Hepatocyte (in vitro differentiated cells): ENCODE measurements around the gene SLC30A9. TPM values are rescaled to one million over a fixed set of nuclear protein-coding genes. Genes with fewer than 3 reads are reported as not detected.

ENCODE experiments used
- DNase-seq: peaks from one replicate; pipeline ENCODE4 v3.0.0-alpha.2; 2016; ENCODE audit warnings: low spot score
- H2AFZ ChIP-seq: fragments of 200-600 bp; sonication (generic); 2 replicates; pipeline ENCODE4 v1.6.0; 2016; ENCODE audit warnings: antibody characterized with exemption, mild to moderate bottlenecking
- H3K27ac ChIP-seq: fragments of 200-600 bp; sonication (generic); 2 replicates; pipeline ENCODE4 v1.5.1; 2016; ENCODE audit warnings: mild to moderate bottlenecking
- H3K27me3 ChIP-seq: fragments of 200-600 bp; sonication (generic); 2 replicates; pipeline ENCODE4 v1.6.1; 2016
- H3K36me3 ChIP-seq: fragments of 200-600 bp; sonication (generic); replicated peaks from 2 replicates; pipeline ENCODE4 v1.5.1; 2016; ENCODE audit warnings: low read depth; ENCODE audit not compliant: insufficient read depth
- H3K4me1 ChIP-seq: fragments of 200-600 bp; sonication (generic); 2 replicates; pipeline ENCODE4 v1.5.1; 2016; ENCODE audit warnings: mild to moderate bottlenecking, moderate library complexity; ENCODE audit not compliant: insufficient read depth
- H3K4me2 ChIP-seq: fragments of 200-600 bp; sonication (generic); 2 replicates; pipeline ENCODE4 v1.6.0; 2016
- H3K4me3 ChIP-seq: fragments of 200-600 bp; sonication (generic); 2 replicates; pipeline ENCODE4 v1.5.1; 2016; ENCODE audit warnings: mild to moderate bottlenecking
- H3K79me2 ChIP-seq: fragments of 200-600 bp; sonication (generic); 2 replicates; pipeline ENCODE4 v1.6.0; 2017; ENCODE audit warnings: mild to moderate bottlenecking
- H3K9me2 ChIP-seq: fragments of 200-600 bp; sonication (generic); replicated peaks from 2 replicates; pipeline ENCODE4 v1.6.0; 2017; ENCODE audit warnings: mild to moderate bottlenecking; ENCODE audit not compliant: insufficient read depth
- H3K9me3 ChIP-seq: fragments of 200-600 bp; sonication (generic); 2 replicates; pipeline ENCODE4 v1.5.1; 2016; ENCODE audit warnings: low read depth, mild to moderate bottlenecking
- H4K20me1 ChIP-seq: fragments of 200-600 bp; sonication (generic); 2 replicates; pipeline ENCODE4 v1.6.0; 2016; ENCODE audit warnings: mild to moderate bottlenecking; ENCODE audit not compliant: insufficient read depth, poor library complexity, severe bottlenecking
- CTCF ChIP-seq: fragments of 200-600 bp; sonication (generic); IDR thresholded peaks from 2 replicates; pipeline ENCODE4 v1.5.1; 2016; ENCODE audit warnings: antibody characterized with exemption, mild to moderate bottlenecking; ENCODE audit not compliant: poor library complexity
- EZH2 ChIP-seq: fragments of 200-600 bp; sonication (generic); IDR thresholded peaks from 2 replicates; pipeline ENCODE4 v1.6.1; 2016; ENCODE audit warnings: antibody characterized with exemption, mild to moderate bottlenecking, borderline replicate concordance
- EZH2phosphoT487 ChIP-seq: fragments of 200-600 bp; sonication (generic); IDR thresholded peaks from one replicate; pipeline ENCODE4 v1.6.1; 2018; ENCODE audit warnings: antibody characterized with exemption, mild to moderate bottlenecking, low read depth, moderate library complexity; ENCODE audit not compliant: unreplicated experiment, severe bottlenecking
- WGBS: methylation state at CpG from one replicate; pipeline ENCODE4 v1.1.6; 2016; ENCODE audit warnings: low lambda C conversion rate; ENCODE audit errors: missing lambda C conversion rate; 5-methylcytosine and 5-hydroxymethylcytosine counted together
- polyA plus RNA-seq: library from polyadenylated mRNA; unstranded; fragments of >200 nt; fragmentation: Nextera tagmentation; extraction: Ambion mirVana; gene quantifications from 2 replicates; pipeline ENCODE4 v1.2.1, GENCODE V29; 2016
- total RNA-seq: library from RNA; depleted of rRNA; stranded (reverse); fragments of >200 nt; gene quantifications from 2 replicates; pipeline ENCODE4 v1.2.3, GENCODE V29; 2014

The SLC30A9 gene
- total and polyA plus RNA-seq, 2 experiments from 2014 or later = 41.3 to 50.9 TPM

- Histone ChIP-seq H3K79me2 (no peaks in the 10 kb centered on the region), H3K36me3 (peaks cover 10% of the 10 kb centered on the region), H3K9me3 (no peaks in the 10 kb centered on the region), H3K27ac (no peak overlapping the region), H3K9me2 (no peaks in the 10 kb centered on the region), H3K4me3 (no peak overlapping the region), H2AFZ (no peak overlapping the region), H3K27me3 (no peaks in the 10 kb centered on the region), H4K20me1 (no peaks in the 10 kb centered on the region), H3K4me2 (no peak overlapping the region), H3K4me1 (no peaks in the 10 kb centered on the region)
- DNase-seq = no peak
- TF ChIP-seq EZH2phosphoT487 (no peak), CTCF (no peak), EZH2 (no peak)
- 86% methylated on average over 3 of the region's 3 CpGs for WGBS
Observed at GRCh38 chr4:41949531-41949930, 40.8 kb upstream of the SLC30A9 start.

- no peaks in the 10 kb centered on the region for H4K20me1 ChIP-seq
- no peaks in the 10 kb centered on the region for H3K27me3 ChIP-seq
- H3K4me3 ChIP-seq = no peak overlapping the region
- H2AFZ ChIP-seq = no peak overlapping the region
- no peaks in the 10 kb centered on the region for H3K36me3 ChIP-seq
- WGBS = 32% methylated on average over 1 of the region's 1 CpG
- peak; percentile 10 for DNase-seq
- no peak overlapping the region for H3K27ac ChIP-seq
- H3K4me2 ChIP-seq = no peak overlapping the region
- no peaks in the 10 kb centered on the region for H3K9me3 ChIP-seq
- H3K4me1 ChIP-seq = no peaks in the 10 kb centered on the region
- H3K9me2 ChIP-seq = no peaks in the 10 kb centered on the region
- H3K79me2 ChIP-seq = no peaks in the 10 kb centered on the region
- TF ChIP-seq CTCF (peak; percentile 36), EZH2phosphoT487 (no peak)
Observed at GRCh38 chr4:41957634-41958033, 32.7 kb upstream of the SLC30A9 start.

- DNase-seq = peak; percentile 24
- 97% methylated on average over 4 of the region's 4 CpGs for WGBS
Observed at GRCh38 chr4:41963105-41963504, 27.2 kb upstream of the SLC30A9 start.

More at GRCh38 chr4:41963105-41963504, 27.2 kb upstream of the SLC30A9 start:
- H3K9me3 ChIP-seq = no peaks in the 10 kb centered on the region
- no peaks in the 10 kb centered on the region for H3K9me2 ChIP-seq
- no peaks in the 10 kb centered on the region for H3K36me3 ChIP-seq
- H3K4me1 ChIP-seq = no peaks in the 10 kb centered on the region
- no peaks in the 10 kb centered on the region for H4K20me1 ChIP-seq
- no peak overlapping the region for H3K27ac ChIP-seq
- no peaks in the 10 kb centered on the region for H3K79me2 ChIP-seq
- no peak overlapping the region for H3K4me3 ChIP-seq
- no peaks in the 10 kb centered on the region for H3K27me3 ChIP-seq
- no peak overlapping the region for H2AFZ ChIP-seq
- no peak overlapping the region for H3K4me2 ChIP-seq
- TF ChIP-seq CTCF (peak; percentile 42), EZH2 (no peak)
